Chondrocyte (in vitro differentiated cells): ENCODE results near the gene ASB9. TPM values are rescaled to one million over a fixed set of nuclear protein-coding genes. Genes with fewer than 3 reads are reported as not detected.

Experiments
- DNase-seq: peaks from one replicate; pipeline ENCODE4 v3.0.0; 2021; ENCODE audit warnings: mixed read lengths, low spot score
- H3K27ac Mint-ChIP-seq: one replicate; pipeline ENCODE4 v1.8.0; 2021; ENCODE audit warnings: mild to moderate bottlenecking, moderate library complexity, mixed read lengths; ENCODE audit not compliant: unreplicated experiment
- H3K27me3 Mint-ChIP-seq: 2 replicates; pipeline ENCODE4 v1.8.0; 2021; ENCODE audit warnings: low read depth, mixed read lengths
- H3K36me3 Mint-ChIP-seq: 2 replicates; pipeline ENCODE4 v1.8.0; 2021; ENCODE audit warnings: low read depth, mixed read lengths
- H3K4me1 Mint-ChIP-seq: 2 replicates; pipeline ENCODE4 v1.8.0; 2021; ENCODE audit warnings: low read depth, mild to moderate bottlenecking, mixed read lengths
- H3K4me3 Mint-ChIP-seq: one replicate; pipeline ENCODE4 v1.8.0; 2021; ENCODE audit warnings: mild to moderate bottlenecking, moderate library complexity, mixed read lengths; ENCODE audit not compliant: unreplicated experiment
- H3K9me3 Mint-ChIP-seq: 2 replicates; pipeline ENCODE4 v1.8.0; 2021; ENCODE audit warnings: low read depth, mixed read lengths
- long read RNA-seq: library from polyadenylated mRNA; stranded (forward); transcript quantifications from one replicate; pipeline ENCODE4 v2.0.0, GENCODE V29; 2021
- total RNA-seq: library from RNA; stranded (reverse); gene quantifications from 3 replicates; pipeline ENCODE4 v1.2.1, GENCODE V29; 2021
- TF ChIP-seq, protein P1 (sequence below): fragments of 200-600 bp; sonication (generic); IDR thresholded peaks from 2 replicates; pipeline ENCODE4 v1.5.0; 2021; ENCODE audit warnings: antibody characterized with exemption, mild to moderate bottlenecking, moderate library complexity

ASB9 gene, protein sequence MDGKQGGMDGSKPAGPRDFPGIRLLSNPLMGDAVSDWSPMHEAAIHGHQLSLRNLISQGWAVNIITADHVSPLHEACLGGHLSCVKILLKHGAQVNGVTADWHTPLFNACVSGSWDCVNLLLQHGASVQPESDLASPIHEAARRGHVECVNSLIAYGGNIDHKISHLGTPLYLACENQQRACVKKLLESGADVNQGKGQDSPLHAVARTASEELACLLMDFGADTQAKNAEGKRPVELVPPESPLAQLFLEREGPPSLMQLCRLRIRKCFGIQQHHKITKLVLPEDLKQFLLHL
- not detected in 3 replicates for total RNA-seq
- long read RNA-seq, partial matches to known transcripts, result 0 of 1 reads
- long read RNA-seq, other reads (novel, unspliced or antisense), result 0 of 1 reads

DNA sequence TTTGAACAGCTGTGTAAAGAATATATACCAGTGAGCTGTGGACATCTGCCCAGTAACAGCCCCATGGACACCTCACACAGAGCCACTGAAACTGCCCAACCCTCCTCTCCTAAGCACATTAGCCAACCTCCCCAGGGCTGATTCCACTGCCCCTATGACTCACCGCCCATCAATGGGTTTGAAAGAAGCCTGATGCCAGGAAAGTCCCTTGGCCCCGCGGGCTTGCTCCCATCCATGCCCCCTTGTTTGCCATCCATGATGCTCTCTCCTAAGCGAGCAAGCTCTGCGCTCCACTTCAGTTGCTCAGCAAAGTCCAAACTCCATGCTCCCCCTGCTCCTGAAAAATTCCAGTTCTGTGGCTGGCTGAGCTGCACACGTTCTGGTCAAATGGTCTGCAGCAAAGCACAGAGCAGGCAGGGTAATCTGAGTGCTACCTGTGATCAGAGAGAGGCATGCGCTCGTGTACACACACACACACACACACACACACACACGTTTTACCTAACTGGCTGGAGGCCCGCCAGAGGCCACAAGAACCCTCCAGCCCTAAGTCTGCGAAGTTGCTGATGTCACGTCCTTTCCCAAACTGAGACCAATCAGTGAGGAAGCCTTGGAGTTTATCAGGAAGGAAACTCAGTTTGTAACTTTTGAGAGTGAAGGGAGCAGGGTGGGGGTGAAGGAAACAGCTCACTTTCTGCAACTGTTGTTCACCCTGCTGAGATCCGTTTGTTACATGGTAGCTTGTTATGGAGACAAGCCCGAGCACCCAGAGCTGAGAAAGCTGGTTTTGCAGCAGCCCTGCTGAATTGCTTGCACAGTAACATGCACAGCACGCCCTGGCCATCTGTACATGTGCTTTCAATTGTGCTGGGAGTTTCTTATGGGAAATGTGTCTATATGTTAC, at the start of gene ASB9:
Gene ASB9, minus strand, starts transcription at position 466 of the 904 bp plus-strand sequence. Its CDS starts 209 bp downstream, at position 257.
- Mint-ChIP-seq H3K9me3 (peaks cover 4% of the 10 kb centered on the region), H3K27ac (no peak within 1 kb of the TSS), H3K4me3 (no peak within 1 kb of the TSS), H3K4me1 (no peaks in the 10 kb centered on the region), H3K27me3 (peaks cover 2% of the 10 kb centered on the region), H3K36me3 (no peaks in the 10 kb centered on the region)
- DNase-seq, result no peak
- TF ChIP-seq, protein P1, sequence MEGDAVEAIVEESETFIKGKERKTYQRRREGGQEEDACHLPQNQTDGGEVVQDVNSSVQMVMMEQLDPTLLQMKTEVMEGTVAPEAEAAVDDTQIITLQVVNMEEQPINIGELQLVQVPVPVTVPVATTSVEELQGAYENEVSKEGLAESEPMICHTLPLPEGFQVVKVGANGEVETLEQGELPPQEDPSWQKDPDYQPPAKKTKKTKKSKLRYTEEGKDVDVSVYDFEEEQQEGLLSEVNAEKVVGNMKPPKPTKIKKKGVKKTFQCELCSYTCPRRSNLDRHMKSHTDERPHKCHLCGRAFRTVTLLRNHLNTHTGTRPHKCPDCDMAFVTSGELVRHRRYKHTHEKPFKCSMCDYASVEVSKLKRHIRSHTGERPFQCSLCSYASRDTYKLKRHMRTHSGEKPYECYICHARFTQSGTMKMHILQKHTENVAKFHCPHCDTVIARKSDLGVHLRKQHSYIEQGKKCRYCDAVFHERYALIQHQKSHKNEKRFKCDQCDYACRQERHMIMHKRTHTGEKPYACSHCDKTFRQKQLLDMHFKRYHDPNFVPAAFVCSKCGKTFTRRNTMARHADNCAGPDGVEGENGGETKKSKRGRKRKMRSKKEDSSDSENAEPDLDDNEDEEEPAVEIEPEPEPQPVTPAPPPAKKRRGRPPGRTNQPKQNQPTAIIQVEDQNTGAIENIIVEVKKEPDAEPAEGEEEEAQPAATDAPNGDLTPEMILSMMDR, result no peak

- H3K27ac Mint-ChIP-seq, result no peak overlapping the region
- H3K27me3 Mint-ChIP-seq, result peaks cover 9% of the 10 kb centered on the region
- H3K4me1 Mint-ChIP-seq, result no peaks in the 10 kb centered on the region
- TF ChIP-seq, protein P1, result no peak
- no peaks in the 10 kb centered on the region for H3K9me3 Mint-ChIP-seq
- peaks cover 6% of the 10 kb centered on the region for H3K36me3 Mint-ChIP-seq
- DNase-seq, result no peak
- no peak overlapping the region for H3K4me3 Mint-ChIP-seq
Measured at GRCh38 chrX:15319075-15319474, 49.2 kb upstream of the ASB9 start.

DNA sequence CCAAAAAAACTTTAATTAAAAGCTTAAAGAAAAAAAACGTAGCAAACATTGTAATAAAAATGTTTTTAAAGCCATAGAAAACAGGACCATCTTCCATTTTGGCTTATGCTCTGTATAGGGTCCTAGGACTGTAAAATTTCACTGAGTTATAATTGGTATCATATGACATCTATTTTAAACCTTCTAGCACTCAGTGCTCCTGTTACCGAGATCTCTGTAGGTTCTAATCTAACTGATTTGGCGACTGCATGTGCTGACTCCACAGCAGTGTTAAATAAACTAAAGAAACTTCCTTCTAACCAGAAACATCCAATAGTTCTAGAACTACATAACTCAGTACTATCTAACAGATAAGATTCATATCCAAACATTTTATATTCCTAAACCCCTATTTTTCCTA, 45.6 kb upstream of the ASB9 start, which contains the start of gene ASB11:
Gene ASB11, minus strand, starts transcription at position 132 of the 400 bp plus-strand sequence. Its CDS starts 35 bp downstream, at position 97.
- H3K4me3 Mint-ChIP-seq, result no peak within 1 kb of the TSS
- TF ChIP-seq, protein P1, result no peak
- DNase-seq, result no peak
- no peaks in the 10 kb centered on the region for H3K9me3 Mint-ChIP-seq
- H3K4me1 Mint-ChIP-seq, result no peaks in the 10 kb centered on the region
- peaks cover 2% of the 10 kb centered on the region for H3K36me3 Mint-ChIP-seq
- no peak within 1 kb of the TSS for H3K27ac Mint-ChIP-seq
- H3K27me3 Mint-ChIP-seq, result peaks cover 2% of the 10 kb centered on the region

DNA sequence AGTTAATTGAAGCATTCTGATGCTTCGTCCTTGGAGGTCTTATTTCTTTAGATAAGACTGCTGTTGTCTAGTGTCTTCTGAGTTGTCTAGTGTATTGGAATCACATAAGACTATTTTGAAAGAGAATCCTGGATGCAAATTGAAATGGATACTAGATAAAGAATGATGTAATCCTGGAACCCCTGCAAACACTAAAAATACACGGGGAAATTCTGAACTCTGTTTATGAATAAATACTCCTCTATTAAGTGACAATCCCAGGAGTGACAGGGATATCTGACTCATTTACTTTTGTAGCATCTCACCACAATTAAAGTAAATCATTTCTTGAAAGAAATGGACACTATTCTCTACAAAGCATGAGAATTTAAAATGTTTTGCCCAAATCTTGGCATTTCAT, 44.6 kb upstream of the ASB9 start:
- Mint-ChIP-seq H3K36me3 (peaks cover 2% of the 10 kb centered on the region), H3K27me3 (peaks cover 2% of the 10 kb centered on the region), H3K9me3 (no peaks in the 10 kb centered on the region)

More for the DNA sequence above, 44.6 kb upstream of the ASB9 start:
- TF ChIP-seq, protein P1, result no peak
- H3K27ac Mint-ChIP-seq, result no peak overlapping the region
- H3K4me3 Mint-ChIP-seq, result no peak overlapping the region
- H3K4me1 Mint-ChIP-seq, result peaks cover 6% of the 10 kb centered on the region
- no peak for DNase-seq
